Mononuclear cell (primary cell): ENCODE data around the gene SCFD2. TPM values are rescaled to one million over a fixed set of nuclear protein-coding genes. Genes with fewer than 3 reads are reported as not detected.

Experiments
- H3K27me3 ChIP-seq: 2 replicates; pipeline ENCODE4 v1.6.0; 2011; ENCODE audit warnings: low read length, control low read depth; ENCODE audit not compliant: insufficient read depth
- H3K4me1 ChIP-seq: 2 replicates; pipeline ENCODE4 v1.5.1; 2011; ENCODE audit warnings: mild to moderate bottlenecking, low read length, control low read depth; ENCODE audit not compliant: insufficient read depth
- H3K4me3 ChIP-seq: 2 replicates; pipeline ENCODE4 v1.5.1; 2011; ENCODE audit warnings: mild to moderate bottlenecking, low read length, moderate library complexity
- H3K9me3 ChIP-seq: 2 replicates; pipeline ENCODE4 v1.5.1; 2011; ENCODE audit warnings: low read depth, mild to moderate bottlenecking, control low read depth, low read length
- total RNA-seq: library from RNA; depleted of rRNA; stranded (reverse); fragments of >200 nt; gene quantifications from one replicate; pipeline ENCODE4 v1.2.3, GENCODE V29; 2012

SCFD2 gene
- total RNA-seq, 1 donor = 20.6 TPM

GRCh38 chr4:52933738-52934137 lies 432.1 kb downstream of the SCFD2 start:
- no peaks in the 10 kb centered on the region for H3K9me3 ChIP-seq
- H3K4me3 ChIP-seq = no peak overlapping the region
- no peaks in the 10 kb centered on the region for H3K27me3 ChIP-seq
- no peaks in the 10 kb centered on the region for H3K4me1 ChIP-seq

- Histone ChIP-seq H3K27me3 (no peaks in the 10 kb centered on the region), H3K9me3 (no peaks in the 10 kb centered on the region), H3K4me3 (no peak overlapping the region), H3K4me1 (no peaks in the 10 kb centered on the region)
Measured at GRCh38 chr4:52932591-52933470, 433.0 kb downstream of the SCFD2 start.

GRCh38 chr4:52931243-52931642 lies 434.6 kb downstream of the SCFD2 start:
- Histone ChIP-seq H3K9me3 (no peaks in the 10 kb centered on the region), H3K27me3 (no peaks in the 10 kb centered on the region), H3K4me1 (no peaks in the 10 kb centered on the region), H3K4me3 (no peak overlapping the region)

- H3K9me3 ChIP-seq = no peaks in the 10 kb centered on the region
- H3K4me3 ChIP-seq = no peak overlapping the region
- no peaks in the 10 kb centered on the region for H3K4me1 ChIP-seq
- H3K27me3 ChIP-seq = no peaks in the 10 kb centered on the region
Measured at GRCh38 chr4:52926196-52926974, 439.5 kb downstream of the SCFD2 start.

GRCh38 chr4:52925531-52925968 lies 440.3 kb downstream of the SCFD2 start:
- Histone ChIP-seq H3K9me3 (no peaks in the 10 kb centered on the region), H3K4me1 (no peaks in the 10 kb centered on the region), H3K27me3 (no peaks in the 10 kb centered on the region), H3K4me3 (no peak overlapping the region)

GRCh38 chr4:52919461-52919860 lies 446.4 kb downstream of the SCFD2 start:
- Histone ChIP-seq H3K9me3 (no peaks in the 10 kb centered on the region), H3K27me3 (no peaks in the 10 kb centered on the region), H3K4me3 (no peak overlapping the region), H3K4me1 (no peaks in the 10 kb centered on the region)

- Histone ChIP-seq H3K4me3 (no peak overlapping the region), H3K9me3 (no peaks in the 10 kb centered on the region), H3K4me1 (no peaks in the 10 kb centered on the region), H3K27me3 (no peaks in the 10 kb centered on the region)
Measured at GRCh38 chr4:52917817-52918216, 448.0 kb downstream of the SCFD2 start.

GRCh38 chr4:52915730-52916300 lies 450.0 kb downstream of the SCFD2 start:
- H3K27me3 ChIP-seq = no peaks in the 10 kb centered on the region
- no peaks in the 10 kb centered on the region for H3K4me1 ChIP-seq
- no peaks in the 10 kb centered on the region for H3K9me3 ChIP-seq
- H3K4me3 ChIP-seq = no peak overlapping the region

- Histone ChIP-seq H3K4me3 (no peak overlapping the region), H3K27me3 (no peaks in the 10 kb centered on the region), H3K9me3 (no peaks in the 10 kb centered on the region), H3K4me1 (no peaks in the 10 kb centered on the region)
Measured at GRCh38 chr4:52915191-52915590, 450.7 kb downstream of the SCFD2 start.

- Histone ChIP-seq H3K4me1 (no peaks in the 10 kb centered on the region), H3K4me3 (no peak overlapping the region), H3K27me3 (no peaks in the 10 kb centered on the region), H3K9me3 (no peaks in the 10 kb centered on the region)
Measured at GRCh38 chr4:52914051-52914605, 451.7 kb downstream of the SCFD2 start.

- Histone ChIP-seq H3K4me1 (no peaks in the 10 kb centered on the region), H3K4me3 (no peak overlapping the region), H3K9me3 (no peaks in the 10 kb centered on the region), H3K27me3 (no peaks in the 10 kb centered on the region)
Measured at GRCh38 chr4:52912608-52913007, 453.3 kb downstream of the SCFD2 start.

- Histone ChIP-seq H3K9me3 (no peaks in the 10 kb centered on the region), H3K27me3 (no peaks in the 10 kb centered on the region), H3K4me3 (no peak overlapping the region), H3K4me1 (no peaks in the 10 kb centered on the region)
Measured at GRCh38 chr4:52911684-52912294, 454.1 kb downstream of the SCFD2 start.

- Histone ChIP-seq H3K4me1 (no peaks in the 10 kb centered on the region), H3K27me3 (no peaks in the 10 kb centered on the region), H3K4me3 (no peak overlapping the region), H3K9me3 (no peaks in the 10 kb centered on the region)
Measured at GRCh38 chr4:52910115-52910514, 455.7 kb downstream of the SCFD2 start.

GRCh38 chr4:52907510-52907909 lies 458.4 kb downstream of the SCFD2 start:
- Histone ChIP-seq H3K9me3 (no peaks in the 10 kb centered on the region), H3K4me1 (no peaks in the 10 kb centered on the region), H3K27me3 (no peaks in the 10 kb centered on the region), H3K4me3 (no peak overlapping the region)

- Histone ChIP-seq H3K4me3 (no peak overlapping the region), H3K9me3 (no peaks in the 10 kb centered on the region), H3K27me3 (no peaks in the 10 kb centered on the region), H3K4me1 (no peaks in the 10 kb centered on the region)
Measured at GRCh38 chr4:52904421-52904820, 461.4 kb downstream of the SCFD2 start.
